Measurements from ENCODE around the gene MINK1. TPM values are rescaled to one million over a fixed set of nuclear protein-coding genes. Genes with fewer than 3 reads are reported as not detected.

The MINK1 gene
- total and polyA plus RNA-seq, 2 of the 13 experiments (the other 11 are each of a cell fraction or from before 2014, with no cell fraction given), result 17.2 to 63.9 TPM

- TF ChIP-seq STAT6 (CRISPR knock-in tag; IDR thresholded peaks at IDR 0.05; ENCODE audit: borderline replicate concordance) (no peak), ZMAT3 (CRISPR knock-in tag; conservative IDR thresholded peaks at IDR 0.05) (peak; percentile 18; the same call in 1 of the 2 replicates), ZNF362 (CRISPR knock-in tag; IDR thresholded peaks at IDR 0.05; ENCODE audit: borderline replicate concordance) (no peak), CBFB (CRISPR knock-in tag; IDR thresholded peaks at IDR 0.05) (peak; percentile 67; the same call in 1 of the 2 replicates), MZF1 (CRISPR knock-in tag; IDR thresholded peaks at IDR 0.05; ENCODE audit: borderline replicate concordance) (peak; percentile 36; the same call in 1 of the 2 replicates), SYNCRIP (IDR thresholded peaks at IDR 0.05; ENCODE audit: insufficient read depth, low read depth, low read length) (no peak), CHD4 (IDR thresholded peaks at IDR 0.05; ENCODE audit: borderline replicate concordance, low read length) (no peak), ZFP1 (CRISPR knock-in tag; IDR thresholded peaks at IDR 0.05) (no peak)
- TF ChIP-seq, protein P1, sequence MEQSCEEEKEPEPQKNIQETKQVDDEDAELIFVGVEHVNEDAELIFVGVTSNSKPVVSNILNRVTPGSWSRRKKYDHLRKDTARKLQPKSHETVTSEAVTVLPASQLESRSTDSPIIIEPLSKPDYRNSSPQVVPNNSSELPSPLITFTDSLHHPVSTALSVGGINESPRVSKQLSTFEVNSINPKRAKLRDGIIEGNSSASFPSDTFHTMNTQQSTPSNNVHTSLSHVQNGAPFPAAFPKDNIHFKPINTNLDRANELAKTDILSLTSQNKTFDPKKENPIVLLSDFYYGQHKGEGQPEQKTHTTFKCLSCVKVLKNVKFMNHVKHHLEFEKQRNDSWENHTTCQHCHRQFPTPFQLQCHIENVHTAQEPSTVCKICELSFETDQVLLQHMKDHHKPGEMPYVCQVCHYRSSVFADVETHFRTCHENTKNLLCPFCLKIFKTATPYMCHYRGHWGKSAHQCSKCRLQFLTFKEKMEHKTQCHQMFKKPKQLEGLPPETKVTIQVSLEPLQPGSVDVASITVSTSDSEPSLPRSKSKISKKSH (CRISPR knock-in tag; IDR thresholded peaks at IDR 0.05; ENCODE audit: borderline replicate concordance), result no peak
- TF ChIP-seq, protein P2, sequence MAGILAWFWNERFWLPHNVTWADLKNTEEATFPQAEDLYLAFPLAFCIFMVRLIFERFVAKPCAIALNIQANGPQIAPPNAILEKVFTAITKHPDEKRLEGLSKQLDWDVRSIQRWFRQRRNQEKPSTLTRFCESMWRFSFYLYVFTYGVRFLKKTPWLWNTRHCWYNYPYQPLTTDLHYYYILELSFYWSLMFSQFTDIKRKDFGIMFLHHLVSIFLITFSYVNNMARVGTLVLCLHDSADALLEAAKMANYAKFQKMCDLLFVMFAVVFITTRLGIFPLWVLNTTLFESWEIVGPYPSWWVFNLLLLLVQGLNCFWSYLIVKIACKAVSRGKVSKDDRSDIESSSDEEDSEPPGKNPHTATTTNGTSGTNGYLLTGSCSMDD (CRISPR knock-in tag; IDR thresholded peaks at IDR 0.05), result no peak
- TF ChIP-seq, protein P3, sequence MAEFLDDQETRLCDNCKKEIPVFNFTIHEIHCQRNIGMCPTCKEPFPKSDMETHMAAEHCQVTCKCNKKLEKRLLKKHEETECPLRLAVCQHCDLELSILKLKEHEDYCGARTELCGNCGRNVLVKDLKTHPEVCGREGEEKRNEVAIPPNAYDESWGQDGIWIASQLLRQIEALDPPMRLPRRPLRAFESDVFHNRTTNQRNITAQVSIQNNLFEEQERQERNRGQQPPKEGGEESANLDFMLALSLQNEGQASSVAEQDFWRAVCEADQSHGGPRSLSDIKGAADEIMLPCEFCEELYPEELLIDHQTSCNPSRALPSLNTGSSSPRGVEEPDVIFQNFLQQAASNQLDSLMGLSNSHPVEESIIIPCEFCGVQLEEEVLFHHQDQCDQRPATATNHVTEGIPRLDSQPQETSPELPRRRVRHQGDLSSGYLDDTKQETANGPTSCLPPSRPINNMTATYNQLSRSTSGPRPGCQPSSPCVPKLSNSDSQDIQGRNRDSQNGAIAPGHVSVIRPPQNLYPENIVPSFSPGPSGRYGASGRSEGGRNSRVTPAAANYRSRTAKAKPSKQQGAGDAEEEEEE (CRISPR knock-in tag; IDR thresholded peaks at IDR 0.05; ENCODE audit: borderline replicate concordance), result 0 out of 2 replicates have a peak, but pooled peaks have one; percentile 34
- TF ChIP-seq, protein P4, sequence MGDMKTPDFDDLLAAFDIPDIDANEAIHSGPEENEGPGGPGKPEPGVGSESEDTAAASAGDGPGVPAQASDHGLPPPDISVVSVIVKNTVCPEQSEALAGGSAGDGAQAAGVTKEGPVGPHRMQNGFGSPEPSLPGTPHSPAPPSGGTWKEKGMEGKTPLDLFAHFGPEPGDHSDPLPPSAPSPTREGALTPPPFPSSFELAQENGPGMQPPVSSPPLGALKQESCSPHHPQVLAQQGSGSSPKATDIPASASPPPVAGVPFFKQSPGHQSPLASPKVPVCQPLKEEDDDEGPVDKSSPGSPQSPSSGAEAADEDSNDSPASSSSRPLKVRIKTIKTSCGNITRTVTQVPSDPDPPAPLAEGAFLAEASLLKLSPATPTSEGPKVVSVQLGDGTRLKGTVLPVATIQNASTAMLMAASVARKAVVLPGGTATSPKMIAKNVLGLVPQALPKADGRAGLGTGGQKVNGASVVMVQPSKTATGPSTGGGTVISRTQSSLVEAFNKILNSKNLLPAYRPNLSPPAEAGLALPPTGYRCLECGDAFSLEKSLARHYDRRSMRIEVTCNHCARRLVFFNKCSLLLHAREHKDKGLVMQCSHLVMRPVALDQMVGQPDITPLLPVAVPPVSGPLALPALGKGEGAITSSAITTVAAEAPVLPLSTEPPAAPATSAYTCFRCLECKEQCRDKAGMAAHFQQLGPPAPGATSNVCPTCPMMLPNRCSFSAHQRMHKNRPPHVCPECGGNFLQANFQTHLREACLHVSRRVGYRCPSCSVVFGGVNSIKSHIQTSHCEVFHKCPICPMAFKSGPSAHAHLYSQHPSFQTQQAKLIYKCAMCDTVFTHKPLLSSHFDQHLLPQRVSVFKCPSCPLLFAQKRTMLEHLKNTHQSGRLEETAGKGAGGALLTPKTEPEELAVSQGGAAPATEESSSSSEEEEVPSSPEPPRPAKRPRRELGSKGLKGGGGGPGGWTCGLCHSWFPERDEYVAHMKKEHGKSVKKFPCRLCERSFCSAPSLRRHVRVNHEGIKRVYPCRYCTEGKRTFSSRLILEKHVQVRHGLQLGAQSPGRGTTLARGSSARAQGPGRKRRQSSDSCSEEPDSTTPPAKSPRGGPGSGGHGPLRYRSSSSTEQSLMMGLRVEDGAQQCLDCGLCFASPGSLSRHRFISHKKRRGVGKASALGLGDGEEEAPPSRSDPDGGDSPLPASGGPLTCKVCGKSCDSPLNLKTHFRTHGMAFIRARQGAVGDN (CRISPR knock-in tag; IDR thresholded peaks at IDR 0.05), result peak; percentile 73
These were observed 44.1 kb upstream of the MINK1 start, which contains the start of gene GLTPD2 (continued) for GRCh38 chr17:4788807-4789700.
